ENCODE measurements around the gene TLE5. TPM values are rescaled to one million over a fixed set of nuclear protein-coding genes. Genes with fewer than 3 reads are reported as not detected.
"Not testable (repeated sequence)": the region's sequence is repeated elsewhere in the genome, so short reads cannot be mapped to it uniquely, and the experiment has no call there.

Gene TLE5
- total and polyA plus RNA-seq, 10 of the 15 experiments (the other 5 are each of a cell fraction or from before 2014, with no cell fraction given) = 2.5 to 373 (median 154) TPM

DNA sequence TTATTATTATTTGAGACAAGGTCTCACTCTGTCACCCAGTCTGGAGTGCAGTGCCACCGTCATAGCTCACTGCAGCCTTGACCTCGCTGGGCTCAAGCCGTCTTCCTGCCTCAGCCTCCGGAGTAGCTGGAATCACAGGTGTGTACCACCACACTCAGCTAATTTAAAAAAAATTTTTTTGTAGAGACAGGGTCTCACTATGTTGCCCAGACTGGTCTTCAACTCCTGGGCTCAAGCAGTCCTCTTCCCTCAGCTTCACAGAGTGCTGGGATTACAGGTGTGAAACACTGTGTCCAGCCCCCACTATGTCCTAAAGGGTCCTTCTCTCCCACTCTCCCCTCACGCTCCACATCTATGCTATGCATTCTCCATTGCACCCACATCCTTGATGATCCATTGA lies 24.1 kb downstream of the TLE5 start:
- intact Hi-C loops (cut with micrococcal nuclease; ENCODE audit: unreplicated experiment) = no loop called here
- no peaks in the 10 kb centered on the region for H3K79me2 ChIP-seq (ENCODE audit: control insufficient read depth, insufficient read depth, low read length)
- ChIA-PET CTCF (interaction anchor here (0.6 to 1.7 kb wide), 4 partner anchors 61 to 87 kb away, joined by 3 to 4 read pairs (median 3); partner anchors contain the start of gene TLE6), RAD21 (ENCODE audit: unreplicated experiment) (no interaction called here), POLR2A (interaction anchor here (0.6 kb wide), 1 partner anchor 10 kb away, joined by 3 read pairs; no protein-coding TSS in a partner anchor), SMC1A (ENCODE audit: uncharacterized antibody, unreplicated experiment) (no interaction called here)
- H3K27ac ChIP-seq (ENCODE audit: control insufficient read depth, insufficient read depth) = no peak overlapping the region
- in situ Hi-C loops (cut with MboI) = no loop called here
- no TSS peak for BruUV-seq (replicated peaks)
- FAIRE-seq = no peak
- DNase-seq (ENCODE audit: low read depth, low spot score) = no peak
- peaks cover 16% of the 10 kb centered on the region for H3K4me1 ChIP-seq (ENCODE audit: control insufficient read depth, insufficient read depth, low read length)
- H3K4me3 ChIP-seq = no peak overlapping the region
- no peak overlapping the region for H3K4me2 ChIP-seq (ENCODE audit: control insufficient read depth, insufficient read depth)
- 81% methylated on average over 5 of the region's 5 CpGs for WGBS (ENCODE audit: insufficient coverage, insufficient replicate concordance, low lambda C conversion rate, missing lambda C conversion rate)
- no peak for ATAC-seq
- H3K9ac ChIP-seq (ENCODE audit: control insufficient read depth, insufficient read depth, low read length) = no peak overlapping the region
- H3K36me3 ChIP-seq (ENCODE audit: control insufficient read depth in 2 of 2, insufficient read depth in 2 of 2, low read length in 1 of 2) = no peaks in the 10 kb centered on the region
- no peaks in the 10 kb centered on the region for H4K20me1 ChIP-seq (ENCODE audit: control insufficient read depth, insufficient read depth)
- H3K27me3 ChIP-seq (replicated peaks in 1 of 2; ENCODE audit: control insufficient read depth in 2 of 2, insufficient read depth in 2 of 2, low read length in 1 of 2) = no peaks in the 10 kb centered on the region
- H3K9me3 ChIP-seq (replicated peaks; ENCODE audit: control insufficient read depth, insufficient read depth, low read length) = no peaks in the 10 kb centered on the region
- no peak overlapping the region for H2AFZ ChIP-seq (ENCODE audit: control insufficient read depth, low read depth, low read length)
- TF ChIP-seq, protein P1, sequence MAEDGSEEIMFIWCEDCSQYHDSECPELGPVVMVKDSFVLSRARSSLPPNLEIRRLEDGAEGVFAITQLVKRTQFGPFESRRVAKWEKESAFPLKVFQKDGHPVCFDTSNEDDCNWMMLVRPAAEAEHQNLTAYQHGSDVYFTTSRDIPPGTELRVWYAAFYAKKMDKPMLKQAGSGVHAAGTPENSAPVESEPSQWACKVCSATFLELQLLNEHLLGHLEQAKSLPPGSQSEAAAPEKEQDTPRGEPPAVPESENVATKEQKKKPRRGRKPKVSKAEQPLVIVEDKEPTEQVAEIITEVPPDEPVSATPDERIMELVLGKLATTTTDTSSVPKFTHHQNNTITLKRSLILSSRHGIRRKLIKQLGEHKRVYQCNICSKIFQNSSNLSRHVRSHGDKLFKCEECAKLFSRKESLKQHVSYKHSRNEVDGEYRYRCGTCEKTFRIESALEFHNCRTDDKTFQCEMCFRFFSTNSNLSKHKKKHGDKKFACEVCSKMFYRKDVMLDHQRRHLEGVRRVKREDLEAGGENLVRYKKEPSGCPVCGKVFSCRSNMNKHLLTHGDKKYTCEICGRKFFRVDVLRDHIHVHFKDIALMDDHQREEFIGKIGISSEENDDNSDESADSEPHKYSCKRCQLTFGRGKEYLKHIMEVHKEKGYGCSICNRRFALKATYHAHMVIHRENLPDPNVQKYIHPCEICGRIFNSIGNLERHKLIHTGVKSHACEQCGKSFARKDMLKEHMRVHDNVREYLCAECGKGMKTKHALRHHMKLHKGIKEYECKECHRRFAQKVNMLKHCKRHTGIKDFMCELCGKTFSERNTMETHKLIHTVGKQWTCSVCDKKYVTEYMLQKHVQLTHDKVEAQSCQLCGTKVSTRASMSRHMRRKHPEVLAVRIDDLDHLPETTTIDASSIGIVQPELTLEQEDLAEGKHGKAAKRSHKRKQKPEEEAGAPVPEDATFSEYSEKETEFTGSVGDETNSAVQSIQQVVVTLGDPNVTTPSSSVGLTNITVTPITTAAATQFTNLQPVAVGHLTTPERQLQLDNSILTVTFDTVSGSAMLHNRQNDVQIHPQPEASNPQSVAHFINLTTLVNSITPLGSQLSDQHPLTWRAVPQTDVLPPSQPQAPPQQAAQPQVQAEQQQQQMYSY (CRISPR knock-in tag; IDR thresholded peaks at IDR 0.05) = no peak
- TF ChIP-seq ETV6 (conservative IDR thresholded peaks at IDR 0.05 in 1 of 2, IDR thresholded peaks at IDR 0.05 in 1 of 2; ENCODE audit: borderline replicate concordance in 1 of 2, low read depth in 1 of 2) (no peak), CBFB (IDR thresholded peaks at IDR 0.05; ENCODE audit: low read depth) (no peak), ESRRA (IDR thresholded peaks at IDR 0.05; ENCODE audit: low read length) (no peak), POLR2AphosphoS2 (IDR thresholded peaks at IDR 0.05; ENCODE audit: low read depth, low read length) (no peak), ATF7 (IDR thresholded peaks at IDR 0.05; ENCODE audit: low read depth) (no peak), RFX5 (IDR thresholded peaks at IDR 0.05; ENCODE audit: low read depth, low read length) (no peak), YY1 (IDR thresholded peaks at IDR 0.05; ENCODE audit: low read depth, low read length) (no peak)
- TF ChIP-seq, protein P2, sequence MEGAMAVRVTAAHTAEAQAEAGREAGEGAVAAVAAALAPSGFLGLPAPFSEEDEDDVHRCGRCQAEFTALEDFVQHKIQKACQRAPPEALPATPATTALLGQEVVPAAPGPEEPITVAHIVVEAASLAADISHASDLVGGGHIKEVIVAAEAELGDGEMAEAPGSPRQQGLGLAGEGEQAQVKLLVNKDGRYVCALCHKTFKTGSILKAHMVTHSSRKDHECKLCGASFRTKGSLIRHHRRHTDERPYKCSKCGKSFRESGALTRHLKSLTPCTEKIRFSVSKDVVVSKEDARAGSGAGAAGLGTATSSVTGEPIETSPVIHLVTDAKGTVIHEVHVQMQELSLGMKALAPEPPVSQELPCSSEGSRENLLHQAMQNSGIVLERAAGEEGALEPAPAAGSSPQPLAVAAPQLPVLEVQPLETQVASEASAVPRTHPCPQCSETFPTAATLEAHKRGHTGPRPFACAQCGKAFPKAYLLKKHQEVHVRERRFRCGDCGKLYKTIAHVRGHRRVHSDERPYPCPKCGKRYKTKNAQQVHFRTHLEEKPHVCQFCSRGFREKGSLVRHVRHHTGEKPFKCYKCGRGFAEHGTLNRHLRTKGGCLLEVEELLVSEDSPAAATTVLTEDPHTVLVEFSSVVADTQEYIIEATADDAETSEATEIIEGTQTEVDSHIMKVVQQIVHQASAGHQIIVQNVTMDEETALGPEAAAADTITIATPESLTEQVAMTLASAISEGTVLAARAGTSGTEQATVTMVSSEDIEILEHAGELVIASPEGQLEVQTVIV (IDR thresholded peaks at IDR 0.05; ENCODE audit: borderline replicate concordance, partially characterized antibody) = no peak

DNA sequence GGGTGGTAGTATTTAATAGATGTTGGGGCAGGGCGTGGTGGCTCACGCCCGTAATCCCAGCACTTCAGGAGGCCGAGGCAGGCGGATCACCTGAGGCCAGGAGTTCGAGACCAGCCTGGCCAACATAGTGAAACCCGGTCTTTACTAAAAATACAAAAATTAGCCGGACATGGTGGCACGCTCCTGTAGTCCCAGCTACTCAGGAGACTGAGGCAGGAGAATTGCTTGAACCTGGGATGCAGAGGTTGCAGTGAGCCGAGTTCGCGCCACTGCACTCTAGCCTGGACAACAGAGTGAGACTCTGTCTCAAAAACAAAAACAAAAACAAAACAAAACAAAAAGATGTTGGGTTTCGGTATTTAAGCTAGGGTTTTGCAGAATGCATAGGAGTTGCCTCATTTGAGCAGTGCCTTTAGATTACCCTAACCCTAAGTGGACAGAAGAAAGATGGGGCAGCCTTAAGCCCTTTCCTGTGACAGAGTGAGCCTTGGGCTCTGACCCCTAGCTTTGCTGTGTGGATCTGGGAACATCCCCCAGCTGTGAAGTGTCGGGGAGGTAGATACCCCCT lies 25.2 kb downstream of the TLE5 start:
- H4K20me1 ChIP-seq (ENCODE audit: control insufficient read depth, insufficient read depth); H3K9ac ChIP-seq (ENCODE audit: control insufficient read depth, insufficient read depth, low read length); H2AFZ ChIP-seq (ENCODE audit: control insufficient read depth, low read depth, low read length); H3K27me3 ChIP-seq (replicated peaks in 1 of 2; ENCODE audit: control insufficient read depth in 2 of 2, insufficient read depth in 2 of 2, low read length in 1 of 2); H3K9me3 ChIP-seq (replicated peaks; ENCODE audit: control insufficient read depth, insufficient read depth, low read length); BruUV-seq (replicated peaks); H3K4me2 ChIP-seq (ENCODE audit: control insufficient read depth, insufficient read depth); H3K79me2 ChIP-seq (ENCODE audit: control insufficient read depth, insufficient read depth, low read length); DNase-seq (ENCODE audit: low read depth, low spot score); H3K27ac ChIP-seq (ENCODE audit: control insufficient read depth, insufficient read depth); intact Hi-C loops (cut with micrococcal nuclease; ENCODE audit: unreplicated experiment); in situ Hi-C loops (cut with MboI); H3K36me3 ChIP-seq (ENCODE audit: control insufficient read depth in 2 of 2, insufficient read depth in 2 of 2, low read length in 1 of 2); ATAC-seq; FAIRE-seq: not testable (repeated sequence)
- CTCF ChIA-PET = interaction anchor here (1.1 to 3.4 kb wide), 10 partner anchors 16 to 1754 kb away, joined by 3 to 18 read pairs (median 6); partner anchors contain the start of genes FEM1A and TLE6
- Histone ChIP-seq H3K4me1 (ENCODE audit: control insufficient read depth, insufficient read depth, low read length) (peaks cover 16% of the 10 kb centered on the region), H3K4me3 (peak overlapping the region; percentile 90; the same call in 1 of the 2 replicates)
- POLR2A ChIA-PET = interaction anchor here (1.3 to 2.6 kb wide), 4 partner anchors 16 to 98 kb away, joined by 5 to 13 read pairs (median 8); partner anchors contain the start of gene GNA15
- 58% methylated on average over 14 of the region's 14 CpGs for WGBS (ENCODE audit: insufficient coverage, insufficient replicate concordance, low lambda C conversion rate, missing lambda C conversion rate)
- SMC1A ChIA-PET (ENCODE audit: uncharacterized antibody, unreplicated experiment) = interaction anchor here (0.6 to 1.8 kb wide), 2 partner anchors 24 to 464 kb away, joined by 3 to 8 read pairs; no protein-coding TSS in a partner anchor
- RAD21 ChIA-PET (ENCODE audit: unreplicated experiment) = interaction anchor here (2.5 kb wide), 1 partner anchor 86 kb away, joined by 15 read pairs; no protein-coding TSS in a partner anchor

Measured in GM12878 (cell line).